Retina (tissue), 1 donor: Measurements from ENCODE around the gene PCAT7.
"Not testable (repeated sequence)": the region's sequence is repeated elsewhere in the genome, so short reads cannot be mapped to it uniquely, and the experiment has no call there.

Experiments
- DNase-seq: peaks from one replicate; pipeline ENCODE4 v3.0.0-alpha.2; 2016

The PCAT7 gene

GRCh38 chr9:94564279-94564678, 9.4 kb downstream of the PCAT7 start:
- not testable (repeated sequence) for DNase-seq

GRCh38 chr9:94566550-94566949, 11.7 kb downstream of the PCAT7 start:
- no peak for DNase-seq

GRCh38 chr9:94567271-94567670, 12.4 kb downstream of the PCAT7 start:
- DNase-seq = no peak

- no peak for DNase-seq
Measured at GRCh38 chr9:94568250-94568889, 13.5 kb downstream of the PCAT7 start.

GRCh38 chr9:94568972-94569712, 14.3 kb downstream of the PCAT7 start:
- DNase-seq = no peak

- no peak for DNase-seq
Measured at GRCh38 chr9:94576131-94576530, 21.2 kb downstream of the PCAT7 start.

- no peak for DNase-seq
Measured at GRCh38 chr9:94577036-94577435, 22.2 kb downstream of the PCAT7 start.

- no peak for DNase-seq
Measured at GRCh38 chr9:94577571-94577970, 22.7 kb downstream of the PCAT7 start.

- no peak for DNase-seq
Measured at GRCh38 chr9:94581728-94582127, 26.8 kb downstream of the PCAT7 start.

- no peak for DNase-seq
Measured at GRCh38 chr9:94584555-94584954, 29.7 kb downstream of the PCAT7 start.

GRCh38 chr9:94586316-94586715, 31.4 kb downstream of the PCAT7 start:
- DNase-seq = no peak

- no peak for DNase-seq
Measured at GRCh38 chr9:94586814-94587213, 31.9 kb downstream of the PCAT7 start.

- no peak for DNase-seq
Measured at GRCh38 chr9:94588681-94589080, 33.8 kb downstream of the PCAT7 start.

GRCh38 chr9:94591046-94591545, 36.2 kb downstream of the PCAT7 start:
- DNase-seq = not testable (repeated sequence)

- DNase-seq = no peak
Measured at GRCh38 chr9:94591876-94592275, 37.0 kb downstream of the PCAT7 start.

GRCh38 chr9:94592683-94593082, 37.8 kb downstream of the PCAT7 start:
- DNase-seq = not testable (repeated sequence)

GRCh38 chr9:94593459-94594345, 38.8 kb downstream of the PCAT7 start, which contains the start of gene FBP2:
Gene FBP2 (minus strand): TSS chr9:94593824. CDS start chr9:94593726, 98 bp downstream.
- DNase-seq = no peak

- DNase-seq = no peak
Measured at GRCh38 chr9:94599102-94599501, 44.2 kb downstream of the PCAT7 start.

GRCh38 chr9:94600258-94600657, 45.4 kb downstream of the PCAT7 start:
- DNase-seq = no peak

GRCh38 chr9:94600715-94601114, 45.8 kb downstream of the PCAT7 start:
- no peak for DNase-seq

GRCh38 chr9:94602666-94603065, 47.8 kb downstream of the PCAT7 start:
- DNase-seq = no peak

GRCh38 chr9:94603259-94604160, 48.6 kb downstream of the PCAT7 start:
- peak; percentile 78 for DNase-seq
